Neural crest cell (in vitro differentiated cells): ENCODE data around the gene ENKD1. TPM values are rescaled to one million over a fixed set of nuclear protein-coding genes. Genes with fewer than 3 reads are reported as not detected.

Source experiments
- DNase-seq: peaks from one replicate; pipeline ENCODE4 v3.0.0; 2021; ENCODE audit warnings: low read depth, mixed read lengths, low spot score
- H3K27ac Mint-ChIP-seq: one replicate; pipeline ENCODE4 v1.8.0; 2021; ENCODE audit warnings: mild to moderate bottlenecking, mixed read lengths; ENCODE audit not compliant: unreplicated experiment
- H3K27me3 Mint-ChIP-seq: 2 replicates; pipeline ENCODE4 v1.8.0; 2021; ENCODE audit warnings: low read depth, mild to moderate bottlenecking, mixed read lengths
- H3K36me3 Mint-ChIP-seq: 2 replicates; pipeline ENCODE4 v1.8.0; 2021; ENCODE audit warnings: low read depth, mild to moderate bottlenecking, mixed read lengths
- H3K4me1 Mint-ChIP-seq: 2 replicates; pipeline ENCODE4 v1.8.0; 2021; ENCODE audit warnings: mixed read lengths
- H3K4me3 Mint-ChIP-seq: one replicate; pipeline ENCODE4 v1.8.0; 2021; ENCODE audit warnings: mild to moderate bottlenecking, mixed read lengths
- H3K9me3 Mint-ChIP-seq: 2 replicates; pipeline ENCODE4 v1.8.0; 2021; ENCODE audit warnings: mixed read lengths
- total RNA-seq: library from RNA; stranded (reverse); gene quantifications from 2 replicates; pipeline ENCODE4 v1.2.1, GENCODE V29; 2021
- TF ChIP-seq, protein P1 (sequence below): fragments of 200-600 bp; sonication (generic); conservative IDR thresholded peaks from 2 replicates; pipeline ENCODE4 v1.5.0; 2021; ENCODE audit warnings: antibody characterized with exemption, mild to moderate bottlenecking

Gene ENKD1
- total RNA-seq, 1 donor from 2014 or later, result 23.3 TPM

DNA sequence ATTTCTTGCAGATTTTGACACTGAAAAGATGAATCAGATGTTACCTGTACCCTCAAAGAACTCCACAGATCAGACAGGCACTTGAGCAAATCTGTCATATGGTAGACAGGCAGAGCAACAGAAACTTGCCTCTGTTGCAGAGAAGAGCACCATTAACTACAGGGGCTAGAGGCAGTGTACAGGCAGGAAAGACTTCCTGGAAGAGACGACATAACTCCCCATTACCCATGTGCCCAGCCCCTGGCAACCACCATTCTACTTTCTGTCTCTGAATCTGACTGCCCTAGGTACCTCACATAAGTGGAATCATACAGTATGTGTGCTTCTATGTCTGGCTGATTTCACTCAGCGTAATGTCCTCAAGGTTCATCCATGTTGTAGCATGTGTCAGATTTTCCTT, 37.1 kb upstream of the ENKD1 start:
- no peak overlapping the region for H3K4me3 Mint-ChIP-seq
- no peaks in the 10 kb centered on the region for H3K9me3 Mint-ChIP-seq
- no peak for DNase-seq
- H3K4me1 Mint-ChIP-seq, result peaks cover 4% of the 10 kb centered on the region
- TF ChIP-seq, protein P1, sequence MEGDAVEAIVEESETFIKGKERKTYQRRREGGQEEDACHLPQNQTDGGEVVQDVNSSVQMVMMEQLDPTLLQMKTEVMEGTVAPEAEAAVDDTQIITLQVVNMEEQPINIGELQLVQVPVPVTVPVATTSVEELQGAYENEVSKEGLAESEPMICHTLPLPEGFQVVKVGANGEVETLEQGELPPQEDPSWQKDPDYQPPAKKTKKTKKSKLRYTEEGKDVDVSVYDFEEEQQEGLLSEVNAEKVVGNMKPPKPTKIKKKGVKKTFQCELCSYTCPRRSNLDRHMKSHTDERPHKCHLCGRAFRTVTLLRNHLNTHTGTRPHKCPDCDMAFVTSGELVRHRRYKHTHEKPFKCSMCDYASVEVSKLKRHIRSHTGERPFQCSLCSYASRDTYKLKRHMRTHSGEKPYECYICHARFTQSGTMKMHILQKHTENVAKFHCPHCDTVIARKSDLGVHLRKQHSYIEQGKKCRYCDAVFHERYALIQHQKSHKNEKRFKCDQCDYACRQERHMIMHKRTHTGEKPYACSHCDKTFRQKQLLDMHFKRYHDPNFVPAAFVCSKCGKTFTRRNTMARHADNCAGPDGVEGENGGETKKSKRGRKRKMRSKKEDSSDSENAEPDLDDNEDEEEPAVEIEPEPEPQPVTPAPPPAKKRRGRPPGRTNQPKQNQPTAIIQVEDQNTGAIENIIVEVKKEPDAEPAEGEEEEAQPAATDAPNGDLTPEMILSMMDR, result no peak
- no peaks in the 10 kb centered on the region for H3K27me3 Mint-ChIP-seq
- no peak overlapping the region for H3K27ac Mint-ChIP-seq
- H3K36me3 Mint-ChIP-seq, result peaks cover 4% of the 10 kb centered on the region

DNA sequence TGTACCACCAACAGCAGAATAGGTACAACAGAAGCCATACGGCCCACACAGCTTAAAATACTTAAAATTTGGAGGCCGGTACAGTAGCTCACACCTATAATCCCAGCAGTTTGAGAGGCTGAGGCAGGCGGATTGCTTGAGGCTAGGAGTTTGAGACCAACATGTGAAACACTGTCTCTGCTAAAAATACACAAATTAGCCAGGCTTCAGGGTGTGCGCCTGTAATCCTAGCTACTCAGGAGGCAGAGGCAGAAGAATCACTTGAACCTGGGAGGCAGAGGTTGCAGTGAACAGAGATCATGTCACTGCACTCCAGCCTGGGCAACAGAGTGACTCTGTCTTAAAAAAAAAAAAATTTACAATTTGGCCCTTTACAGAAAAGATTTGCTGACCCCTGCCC, 35.6 kb upstream of the ENKD1 start:
- TF ChIP-seq, protein P1, result no peak
- no peak overlapping the region for H3K4me3 Mint-ChIP-seq
- H3K27me3 Mint-ChIP-seq, result no peaks in the 10 kb centered on the region
- no peak overlapping the region for H3K27ac Mint-ChIP-seq
- peaks cover 10% of the 10 kb centered on the region for H3K36me3 Mint-ChIP-seq
- no peaks in the 10 kb centered on the region for H3K9me3 Mint-ChIP-seq
- no peak for DNase-seq
- peaks cover 4% of the 10 kb centered on the region for H3K4me1 Mint-ChIP-seq

DNA sequence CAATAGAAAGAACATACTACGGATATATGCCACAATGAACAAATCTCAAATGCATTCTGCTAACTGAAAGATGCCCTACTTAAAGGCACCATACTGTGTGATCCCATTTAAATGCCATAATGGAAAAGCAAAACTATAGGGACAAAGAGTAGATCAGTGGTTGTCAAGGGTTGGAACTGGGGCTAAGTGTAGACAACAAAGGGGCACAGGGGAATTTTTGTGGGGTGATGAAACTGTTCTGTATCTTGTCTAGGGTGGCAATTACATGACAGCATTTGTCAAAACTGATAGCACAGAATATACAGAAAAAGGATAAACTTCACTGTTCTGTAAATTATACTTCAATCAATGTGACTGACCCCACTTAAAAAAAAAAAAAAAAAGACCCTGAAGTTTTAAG, 34.9 kb upstream of the ENKD1 start:
- peaks cover 4% of the 10 kb centered on the region for H3K4me1 Mint-ChIP-seq
- no peaks in the 10 kb centered on the region for H3K27me3 Mint-ChIP-seq
- no peaks in the 10 kb centered on the region for H3K9me3 Mint-ChIP-seq
- no peak for DNase-seq
- TF ChIP-seq, protein P1, result no peak
- no peak overlapping the region for H3K4me3 Mint-ChIP-seq
- H3K36me3 Mint-ChIP-seq, result peaks cover 10% of the 10 kb centered on the region
- H3K27ac Mint-ChIP-seq, result no peak overlapping the region

DNA sequence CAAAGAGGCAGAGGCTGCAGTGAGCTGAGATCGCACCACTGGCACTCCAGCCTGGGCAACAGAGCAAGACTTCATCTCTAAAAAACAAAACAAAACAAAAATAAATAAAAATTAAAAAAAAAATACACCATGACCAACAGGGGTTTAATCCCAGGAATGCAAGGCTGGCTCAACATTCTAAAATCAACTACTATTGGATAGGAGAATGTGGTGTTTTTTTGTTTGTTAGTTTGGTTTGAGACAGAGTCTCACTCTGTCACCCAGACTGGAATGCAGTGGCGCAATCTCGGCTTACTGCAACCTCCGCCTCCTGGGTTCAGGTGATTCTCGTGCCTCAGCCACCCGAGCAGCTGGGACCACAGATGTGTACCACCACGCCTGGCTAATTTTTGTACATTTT, 32.7 kb upstream of the ENKD1 start:
- H3K27me3 Mint-ChIP-seq, result no peaks in the 10 kb centered on the region
- H3K27ac Mint-ChIP-seq, result no peak overlapping the region
- no peaks in the 10 kb centered on the region for H3K9me3 Mint-ChIP-seq
- TF ChIP-seq, protein P1, result no peak
- DNase-seq, result no peak
- H3K36me3 Mint-ChIP-seq, result peaks cover 8% of the 10 kb centered on the region
- H3K4me1 Mint-ChIP-seq, result peaks cover 4% of the 10 kb centered on the region
- no peak overlapping the region for H3K4me3 Mint-ChIP-seq

DNA sequence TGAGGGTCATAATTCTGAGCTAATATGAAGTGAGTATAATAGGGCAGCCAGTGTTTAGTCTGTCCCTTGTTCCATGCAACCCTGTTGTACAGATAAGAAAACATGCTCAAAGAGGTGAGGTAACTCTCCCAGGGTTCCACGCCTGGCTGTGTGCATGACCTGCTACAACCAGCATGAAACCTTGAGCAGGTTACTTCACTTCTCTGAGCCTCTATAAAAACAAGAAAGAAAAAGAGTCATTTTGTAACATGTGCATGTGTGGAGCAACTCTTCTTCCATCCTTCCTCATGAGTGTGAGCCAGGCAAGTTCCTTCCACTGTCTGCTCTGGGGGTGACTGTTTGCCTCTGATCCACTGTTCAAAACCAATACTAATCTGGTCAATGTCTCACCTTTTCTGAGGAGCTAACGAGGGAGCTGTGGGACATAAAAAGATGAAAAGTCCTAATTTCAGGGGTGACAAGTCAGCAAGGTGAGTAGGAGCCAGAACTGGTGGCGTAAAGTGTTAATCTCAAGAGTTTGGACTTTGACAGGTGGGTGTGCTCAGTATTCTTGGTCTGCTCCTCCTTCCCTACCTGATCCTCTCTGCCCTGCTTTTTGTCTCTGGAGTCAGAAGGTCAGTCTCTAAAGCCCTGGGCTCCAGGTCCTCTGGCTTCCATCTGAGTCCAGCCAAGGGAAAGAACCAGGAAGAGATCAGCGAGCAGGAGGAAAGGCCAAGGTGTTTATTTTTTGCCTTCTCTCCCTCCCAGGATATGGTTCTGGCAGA, 31.1 kb upstream of the ENKD1 start:
- no peaks in the 10 kb centered on the region for H3K9me3 Mint-ChIP-seq
- H3K27me3 Mint-ChIP-seq, result no peaks in the 10 kb centered on the region

More for the DNA sequence above, 31.1 kb upstream of the ENKD1 start:
- TF ChIP-seq, protein P1, result no peak
- Mint-ChIP-seq H3K4me1 (peaks cover 4% of the 10 kb centered on the region), H3K27ac (no peak overlapping the region), H3K36me3 (peaks cover 8% of the 10 kb centered on the region), H3K4me3 (no peak overlapping the region)
- DNase-seq, result no peak
